Measurements from ENCODE around the gene MIGA1.
A peak's percentile ranks its signal among the peaks of the same experiment; 100 is the strongest.

Gene MIGA1

DNA sequence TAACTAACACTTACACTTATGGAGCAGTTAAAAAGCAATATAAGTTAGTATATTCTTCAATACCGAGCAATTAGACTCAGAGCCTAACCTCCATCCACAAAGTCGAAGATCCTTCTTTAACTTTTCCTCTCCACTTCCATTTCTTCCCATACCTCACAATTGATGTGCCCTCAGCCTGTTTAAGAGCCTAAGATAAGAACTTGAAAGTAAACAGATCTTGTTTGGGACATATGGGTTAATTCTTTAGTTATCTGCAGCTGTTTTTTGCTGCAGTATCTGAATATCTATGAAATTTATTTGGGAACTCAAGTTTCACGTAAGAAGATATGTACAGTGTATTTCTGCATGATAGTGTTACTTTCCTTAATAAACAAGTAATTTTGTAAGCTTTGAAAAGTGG lies 51.5 kb downstream of the MIGA1 start:
- H3K4me3 ChIP-seq (ENCODE audit: low read length) = no peak overlapping the region
- no peaks in the 10 kb centered on the region for H3K27me3 ChIP-seq (ENCODE audit: control insufficient read depth, low read length)
- TF ChIP-seq, protein P1, sequence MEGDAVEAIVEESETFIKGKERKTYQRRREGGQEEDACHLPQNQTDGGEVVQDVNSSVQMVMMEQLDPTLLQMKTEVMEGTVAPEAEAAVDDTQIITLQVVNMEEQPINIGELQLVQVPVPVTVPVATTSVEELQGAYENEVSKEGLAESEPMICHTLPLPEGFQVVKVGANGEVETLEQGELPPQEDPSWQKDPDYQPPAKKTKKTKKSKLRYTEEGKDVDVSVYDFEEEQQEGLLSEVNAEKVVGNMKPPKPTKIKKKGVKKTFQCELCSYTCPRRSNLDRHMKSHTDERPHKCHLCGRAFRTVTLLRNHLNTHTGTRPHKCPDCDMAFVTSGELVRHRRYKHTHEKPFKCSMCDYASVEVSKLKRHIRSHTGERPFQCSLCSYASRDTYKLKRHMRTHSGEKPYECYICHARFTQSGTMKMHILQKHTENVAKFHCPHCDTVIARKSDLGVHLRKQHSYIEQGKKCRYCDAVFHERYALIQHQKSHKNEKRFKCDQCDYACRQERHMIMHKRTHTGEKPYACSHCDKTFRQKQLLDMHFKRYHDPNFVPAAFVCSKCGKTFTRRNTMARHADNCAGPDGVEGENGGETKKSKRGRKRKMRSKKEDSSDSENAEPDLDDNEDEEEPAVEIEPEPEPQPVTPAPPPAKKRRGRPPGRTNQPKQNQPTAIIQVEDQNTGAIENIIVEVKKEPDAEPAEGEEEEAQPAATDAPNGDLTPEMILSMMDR (IDR thresholded peaks at IDR 0.05; ENCODE audit: low read depth, low read length, poor library complexity, severe bottlenecking) = no peak
- no peak for TF ChIP-seq EZH2phosphoT487 (IDR thresholded peaks at IDR 0.05; ENCODE audit: borderline replicate concordance, low read length)
- no peaks in the 10 kb centered on the region for H3K9me3 ChIP-seq (ENCODE audit: control insufficient read depth, insufficient read depth, low read length)
- peak overlapping the region; percentile 70 for H3K27ac ChIP-seq (ENCODE audit: low read depth, low read length)
- H3K79me2 ChIP-seq (ENCODE audit: control insufficient read depth, low read length) = no peaks in the 10 kb centered on the region
- peak overlapping the region; percentile 45 for H3K4me2 ChIP-seq (ENCODE audit: low read length)
- no peaks in the 10 kb centered on the region for H4K20me1 ChIP-seq (ENCODE audit: control insufficient read depth, insufficient read depth, low read depth, low read length)
- H3K9me2 ChIP-seq (replicated peaks; ENCODE audit: control insufficient read depth, low read length) = no peaks in the 10 kb centered on the region
- peaks cover 69% of the 10 kb centered on the region for H3K4me1 ChIP-seq (ENCODE audit: control insufficient read depth, low read length)
- H3F3A ChIP-seq (ENCODE audit: control insufficient read depth, insufficient read depth) = no peaks in the 10 kb centered on the region
- peaks cover 4% of the 10 kb centered on the region for H3K36me3 ChIP-seq (ENCODE audit: control insufficient read depth, low read length)

DNA sequence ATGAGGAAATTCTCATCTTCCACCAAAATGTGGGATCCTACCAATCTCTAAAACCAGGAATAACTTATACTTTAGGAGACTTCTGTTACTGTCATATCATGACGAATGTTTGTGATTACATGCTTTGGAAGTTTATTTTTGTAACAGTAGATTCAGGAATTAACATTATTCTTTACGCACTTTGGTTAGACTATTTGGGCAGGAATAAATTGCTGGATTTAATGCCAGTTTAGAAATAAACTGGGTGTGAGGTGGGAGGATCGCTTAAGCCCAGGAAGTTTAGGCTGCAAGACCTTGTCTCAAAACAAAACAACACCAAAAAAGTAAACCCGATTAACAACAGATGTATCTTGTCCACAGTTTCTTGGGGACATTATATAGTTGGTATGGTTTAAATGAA lies 52.1 kb downstream of the MIGA1 start:
- H3K4me2 ChIP-seq (ENCODE audit: low read length) = 0 out of 2 replicates have a peak overlapping the region, but pooled peaks have one; percentile 7
- H3K9me2 ChIP-seq (replicated peaks; ENCODE audit: control insufficient read depth, low read length) = no peaks in the 10 kb centered on the region
- no peaks in the 10 kb centered on the region for H3K27me3 ChIP-seq (ENCODE audit: control insufficient read depth, low read length)
- no peaks in the 10 kb centered on the region for H4K20me1 ChIP-seq (ENCODE audit: control insufficient read depth, insufficient read depth, low read depth, low read length)
- H3K27ac ChIP-seq (ENCODE audit: low read depth, low read length) = no peak overlapping the region; the same call in 1 of the 2 replicates
- peaks cover 65% of the 10 kb centered on the region for H3K4me1 ChIP-seq (ENCODE audit: control insufficient read depth, low read length)
- TF ChIP-seq EZH2phosphoT487 (IDR thresholded peaks at IDR 0.05; ENCODE audit: borderline replicate concordance, low read length) = no peak
- TF ChIP-seq, protein P1 (IDR thresholded peaks at IDR 0.05; ENCODE audit: low read depth, low read length, poor library complexity, severe bottlenecking) = no peak
- no peak overlapping the region for H3K4me3 ChIP-seq (ENCODE audit: low read length)
- H3K9me3 ChIP-seq (ENCODE audit: control insufficient read depth, insufficient read depth, low read length) = no peaks in the 10 kb centered on the region
- H3K79me2 ChIP-seq (ENCODE audit: control insufficient read depth, low read length) = no peaks in the 10 kb centered on the region
- H3F3A ChIP-seq (ENCODE audit: control insufficient read depth, insufficient read depth) = no peaks in the 10 kb centered on the region
- peaks cover 4% of the 10 kb centered on the region for H3K36me3 ChIP-seq (ENCODE audit: control insufficient read depth, low read length)

DNA sequence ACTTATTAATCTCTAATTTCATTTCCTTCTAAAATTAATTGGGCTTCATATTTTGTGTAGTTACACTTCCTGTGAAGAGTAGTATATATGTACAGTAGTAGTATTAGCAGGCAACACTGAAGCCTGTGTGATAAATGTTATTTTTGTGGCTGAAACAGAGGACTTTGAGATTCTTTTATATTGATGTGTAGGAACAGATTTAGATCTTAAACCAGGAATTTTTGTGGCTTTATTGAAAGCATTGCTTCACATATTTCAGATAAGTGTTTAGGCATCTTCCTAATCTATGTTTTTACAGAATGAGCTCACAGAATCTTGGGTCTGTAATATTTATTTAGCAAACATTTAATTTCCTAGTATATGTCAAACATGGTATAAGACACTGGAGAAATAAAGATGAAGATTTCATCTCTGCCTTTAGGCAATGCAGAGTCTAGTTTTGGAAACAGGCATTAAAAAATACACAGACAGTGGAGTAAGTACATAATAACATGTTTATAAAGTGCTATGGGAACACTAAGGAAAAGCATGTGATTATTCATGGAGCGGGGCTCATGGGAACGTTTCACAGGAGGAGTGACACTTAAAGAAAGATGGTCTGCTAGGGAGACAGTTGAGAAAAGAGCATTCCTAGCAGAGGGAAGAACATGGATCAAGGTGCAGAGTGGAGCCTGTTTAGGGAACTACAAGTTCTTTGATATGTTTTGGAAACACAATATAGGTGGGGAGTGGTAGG lies 52.7 kb downstream of the MIGA1 start:
- H3K4me3 ChIP-seq (ENCODE audit: low read length) = no peak overlapping the region
- no peaks in the 10 kb centered on the region for H3F3A ChIP-seq (ENCODE audit: control insufficient read depth, insufficient read depth)
- H3K4me2 ChIP-seq (ENCODE audit: low read length) = 0 out of 2 replicates have a peak overlapping the region, but pooled peaks have one; percentile 7
- H3K9me3 ChIP-seq (ENCODE audit: control insufficient read depth, insufficient read depth, low read length) = no peaks in the 10 kb centered on the region
- TF ChIP-seq, protein P1 (IDR thresholded peaks at IDR 0.05; ENCODE audit: low read depth, low read length, poor library complexity, severe bottlenecking) = no peak
- TF ChIP-seq EZH2phosphoT487 (IDR thresholded peaks at IDR 0.05; ENCODE audit: borderline replicate concordance, low read length) = no peak
- H3K79me2 ChIP-seq (ENCODE audit: control insufficient read depth, low read length) = no peaks in the 10 kb centered on the region
- H3K27ac ChIP-seq (ENCODE audit: low read depth, low read length) = no peak overlapping the region; the same call in 1 of the 2 replicates
- H4K20me1 ChIP-seq (ENCODE audit: control insufficient read depth, insufficient read depth, low read depth, low read length) = no peaks in the 10 kb centered on the region
- peaks cover 65% of the 10 kb centered on the region for H3K4me1 ChIP-seq (ENCODE audit: control insufficient read depth, low read length)
- no peaks in the 10 kb centered on the region for H3K9me2 ChIP-seq (replicated peaks; ENCODE audit: control insufficient read depth, low read length)
- H3K27me3 ChIP-seq (ENCODE audit: control insufficient read depth, low read length) = no peaks in the 10 kb centered on the region
- peaks cover 4% of the 10 kb centered on the region for H3K36me3 ChIP-seq (ENCODE audit: control insufficient read depth, low read length)
